Middle frontal gyrus (tissue), 1 donor: ENCODE results near the gene ANXA10.
"Not testable (repeated sequence)": the region's sequence is repeated elsewhere in the genome, so short reads cannot be mapped to it uniquely, and the experiment has no call there.

Source experiments
- DNase-seq: peaks from one replicate; pipeline ENCODE4 v3.0.0-alpha.2; 2015; ENCODE audit warnings: low spot score; ENCODE audit errors: extremely low spot score

ANXA10 gene

DNA sequence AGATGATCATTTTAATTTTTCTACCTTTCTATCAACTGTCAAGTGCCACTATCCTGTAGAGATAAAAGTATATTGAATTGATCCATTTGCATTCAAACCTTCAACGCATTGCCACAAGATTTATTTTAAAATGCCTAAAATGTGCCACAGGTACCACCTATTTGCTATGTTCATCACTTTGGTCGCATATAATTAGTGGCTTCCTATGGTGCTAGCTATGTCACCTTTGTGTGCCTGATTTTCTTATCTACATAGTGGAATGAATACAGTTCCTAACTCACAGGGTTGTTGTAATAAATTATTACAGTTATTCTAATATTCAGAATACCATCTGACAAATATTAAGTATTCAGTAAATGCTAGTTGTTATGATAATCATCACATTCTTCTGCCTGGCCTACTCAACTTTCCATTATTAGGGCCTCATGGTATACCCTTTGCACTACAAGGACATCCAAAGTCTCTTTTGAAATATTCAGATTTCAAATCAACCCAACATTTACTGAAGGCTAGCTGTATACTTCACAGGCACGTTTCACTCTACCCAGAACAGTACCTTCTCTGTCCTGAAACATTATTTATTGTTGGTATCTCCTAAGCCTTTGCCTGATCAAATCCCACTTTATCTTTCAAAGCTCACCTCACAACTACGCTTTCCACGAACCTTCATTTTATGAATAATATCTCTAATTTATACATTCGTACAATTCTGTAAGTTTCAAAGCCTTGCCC, 62.4 kb downstream of the ANXA10 start:
- no peak for DNase-seq

GRCh38 chr4:168162604-168163003, 70.3 kb downstream of the ANXA10 start:
- no peak for DNase-seq

DNA sequence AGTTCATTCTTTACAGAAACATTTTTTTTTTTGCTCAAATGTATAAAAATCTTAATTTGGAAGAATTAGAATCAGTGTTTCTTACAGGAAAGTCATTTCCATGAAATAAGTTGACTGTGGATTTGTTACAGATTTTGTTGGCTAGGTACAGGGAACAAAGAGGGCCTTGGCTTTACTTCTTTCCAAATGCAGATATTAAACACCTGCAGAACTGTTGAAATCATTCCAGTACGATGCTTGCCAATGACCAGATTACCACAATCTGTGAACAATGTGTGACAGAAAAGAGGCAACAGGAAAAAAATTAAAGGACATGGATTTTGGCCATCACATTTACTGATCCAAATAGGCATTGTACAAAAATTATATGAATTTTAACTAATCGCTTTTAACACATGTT, 70.8 kb downstream of the ANXA10 start:
- no peak for DNase-seq

DNA sequence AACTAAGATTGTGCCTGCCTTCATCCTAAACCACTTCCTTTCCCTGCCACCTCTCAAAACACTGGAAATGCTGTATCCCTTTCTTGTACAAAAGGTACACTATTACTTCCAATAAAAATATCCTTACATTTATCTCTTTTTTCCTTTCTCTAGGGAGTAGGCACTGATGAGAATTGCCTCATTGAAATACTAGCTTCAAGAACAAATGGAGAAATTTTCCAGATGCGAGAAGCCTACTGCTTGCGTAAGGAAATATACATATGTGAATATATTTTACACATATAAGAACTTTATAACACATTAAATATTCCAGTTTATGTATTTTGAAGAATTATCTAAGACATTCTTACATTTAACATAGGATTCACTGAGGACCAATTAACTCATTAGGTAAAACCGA, 71.7 kb downstream of the ANXA10 start:
- no peak for DNase-seq

DNA sequence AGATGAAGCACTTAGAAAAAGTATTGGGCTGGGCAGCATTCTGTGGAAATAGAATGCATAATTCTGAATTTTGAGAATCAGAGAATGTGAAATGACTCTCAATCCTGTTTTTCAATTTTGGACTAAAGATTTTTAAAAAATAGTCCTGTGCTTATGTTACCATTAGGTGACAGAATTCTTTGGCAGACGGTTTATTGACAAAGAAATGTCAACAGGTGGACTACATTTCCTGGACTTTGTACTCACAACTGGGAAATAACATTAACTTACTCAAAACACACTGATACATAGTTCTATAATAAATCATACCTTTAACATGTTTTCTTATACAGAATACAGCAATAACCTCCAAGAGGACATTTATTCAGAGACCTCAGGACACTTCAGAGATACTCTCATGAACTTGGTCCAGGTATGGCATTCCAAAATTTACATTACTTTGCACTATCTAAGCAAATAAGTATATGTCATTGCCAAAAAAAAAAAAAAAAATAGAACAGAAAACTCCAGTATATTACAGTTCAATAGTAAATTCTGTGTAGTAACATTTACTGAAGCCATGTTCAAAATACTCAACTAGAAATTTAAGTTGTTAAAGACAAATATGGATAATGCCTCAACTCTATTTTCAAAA, 72.7 kb downstream of the ANXA10 start:
- DNase-seq, result no peak

- no peak for DNase-seq
Measured at GRCh38 chr4:168167714-168168284, 75.5 kb downstream of the ANXA10 start.

- no peak for DNase-seq
Measured at GRCh38 chr4:168174308-168174707, 82.0 kb downstream of the ANXA10 start.

DNA sequence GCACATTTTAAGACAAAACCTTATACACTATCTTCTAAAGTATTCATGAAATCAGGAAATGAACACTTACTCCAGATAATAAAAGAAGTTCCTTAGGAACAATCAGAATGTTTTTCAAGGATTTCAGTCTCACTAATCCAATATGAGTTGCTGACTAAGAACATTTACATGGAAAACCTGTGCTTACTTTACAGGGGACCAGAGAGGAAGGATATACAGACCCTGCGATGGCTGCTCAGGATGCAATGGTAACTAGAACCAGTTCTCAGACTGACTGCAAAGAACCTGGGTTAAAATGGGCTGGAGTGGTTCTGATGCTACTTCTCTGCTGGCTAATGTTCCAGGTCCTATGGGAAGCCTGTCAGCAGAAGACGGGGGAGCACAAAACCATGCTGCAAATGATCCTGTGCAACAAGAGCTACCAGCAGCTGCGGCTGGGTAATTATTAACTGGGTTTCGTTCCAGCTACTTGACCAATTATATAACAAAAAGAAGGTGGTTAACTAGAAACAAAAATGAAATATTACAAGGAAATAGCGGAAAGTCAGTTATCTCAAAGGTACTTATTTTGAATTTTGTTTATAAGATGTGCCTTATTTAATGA, 85.3 kb downstream of the ANXA10 start:
- no peak for DNase-seq

DNA sequence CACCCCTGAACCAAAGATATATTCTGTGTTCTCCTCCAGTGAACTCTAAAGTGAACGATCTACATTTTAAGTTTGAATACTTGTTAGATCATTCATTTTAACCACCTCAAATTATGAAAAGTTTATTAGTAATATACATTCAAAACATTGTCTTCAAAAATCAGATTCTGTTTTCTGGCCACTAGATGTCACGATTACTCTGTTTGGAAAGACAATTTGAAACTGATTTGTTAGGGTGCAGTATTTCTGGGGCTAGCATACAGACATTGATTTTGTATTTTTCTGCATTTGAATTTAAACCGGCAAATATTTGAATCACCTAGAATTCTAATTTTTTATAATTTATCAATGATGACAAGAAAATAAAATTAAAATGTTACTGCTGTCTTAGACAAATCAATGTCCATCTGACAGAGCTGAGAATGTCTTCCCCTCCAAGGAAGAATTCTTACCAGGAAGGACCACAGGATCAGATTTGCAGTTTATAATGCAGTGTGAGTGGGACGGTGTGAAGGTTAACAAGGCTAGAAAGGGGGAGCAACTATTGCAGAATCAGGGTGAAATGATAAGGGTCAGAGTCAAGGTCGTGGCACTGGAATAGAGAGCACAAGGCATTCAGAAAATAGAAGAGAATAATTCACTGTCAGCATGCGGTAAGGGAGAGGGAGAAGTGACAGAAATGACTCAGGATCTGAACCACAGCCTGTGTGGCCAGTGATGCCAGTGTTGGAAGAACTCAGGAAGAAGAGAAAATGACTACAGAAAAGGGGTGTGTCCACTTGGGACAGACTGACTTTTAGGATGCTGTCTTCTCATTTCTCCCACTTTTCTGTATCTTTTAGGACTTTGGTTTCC, 91.6 kb downstream of the ANXA10 start:
- DNase-seq, result no peak

DNA sequence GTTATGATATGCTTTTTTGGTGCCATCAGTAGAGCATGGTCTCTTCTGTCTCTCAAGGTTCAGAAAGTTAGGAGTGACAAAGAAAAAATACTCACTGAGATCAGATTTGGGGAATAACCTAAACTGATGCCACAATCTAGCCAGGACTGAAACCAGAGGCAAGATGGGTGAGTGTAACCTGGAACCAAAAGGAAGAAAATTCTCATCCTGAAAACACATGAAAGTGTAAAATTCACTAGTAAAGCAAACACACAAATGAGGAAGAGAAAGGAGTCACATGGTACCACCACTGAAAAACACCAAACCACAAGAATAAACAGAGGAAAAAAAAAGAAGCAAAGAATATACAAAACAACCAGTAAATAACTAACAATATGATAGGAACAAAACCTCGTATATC, 96.4 kb downstream of the ANXA10 start:
- no peak for DNase-seq

DNA sequence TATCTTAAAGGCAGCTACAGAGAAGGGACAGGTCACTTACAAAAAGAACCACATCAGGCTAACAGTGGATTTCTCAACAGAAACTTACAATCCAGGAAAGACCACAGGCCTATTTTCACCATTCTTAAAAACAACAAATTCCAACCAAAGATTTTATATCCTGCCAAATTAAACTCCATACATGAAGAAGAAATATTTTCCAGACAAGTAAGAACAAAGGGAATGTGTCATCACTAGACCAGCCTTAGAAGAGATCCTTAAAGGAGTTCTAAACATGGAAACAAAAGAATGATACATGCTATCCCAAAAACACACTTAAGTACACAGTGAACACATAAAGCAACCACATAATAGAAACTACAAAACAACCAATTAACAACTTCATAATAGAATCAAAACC, 105.6 kb downstream of the ANXA10 start:
- DNase-seq, result no peak

GRCh38 chr4:168199260-168199957, 107.1 kb downstream of the ANXA10 start:
- no peak for DNase-seq

DNA sequence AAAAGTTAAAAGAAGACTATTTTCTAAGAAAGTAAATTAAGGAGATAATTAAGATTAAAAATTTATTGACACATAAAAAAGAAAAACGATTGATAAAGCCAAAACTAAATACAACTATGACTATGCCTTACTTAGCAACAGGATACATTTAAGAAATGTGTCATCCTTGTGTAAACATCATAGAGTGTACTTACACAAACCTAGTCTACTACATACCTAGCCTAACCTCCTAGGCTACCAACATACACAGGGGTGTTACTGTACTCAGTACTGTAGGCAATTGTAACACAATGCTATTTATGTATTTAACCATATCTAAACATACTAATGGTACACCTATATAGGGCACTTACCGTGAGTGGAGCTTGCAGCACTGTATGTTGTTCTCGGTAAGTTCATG, 108.3 kb downstream of the ANXA10 start:
- DNase-seq, result no peak

GRCh38 chr4:168203233-168203911, 111.0 kb downstream of the ANXA10 start:
- no peak for DNase-seq

GRCh38 chr4:168208957-168209614, 116.7 kb downstream of the ANXA10 start:
- DNase-seq, result no peak

DNA sequence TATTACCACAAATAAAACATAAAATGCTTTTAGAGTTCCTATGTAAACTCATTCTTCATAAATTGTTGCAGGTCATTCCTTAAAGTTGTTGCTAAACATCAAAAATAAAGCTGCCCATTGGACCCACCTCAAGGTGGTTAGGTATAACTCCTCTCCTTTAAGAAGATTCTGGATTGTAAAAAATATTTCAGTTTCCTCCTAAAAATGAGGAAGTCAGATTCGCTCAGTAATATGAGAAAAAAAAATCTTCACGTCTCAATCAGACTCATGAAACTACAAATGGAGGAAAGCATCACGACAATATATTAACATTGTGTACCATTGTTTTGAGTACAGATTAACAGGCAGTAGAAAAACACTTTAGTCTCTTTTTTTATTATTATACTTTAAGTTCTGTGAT, 120.3 kb downstream of the ANXA10 start:
- DNase-seq, result no peak

DNA sequence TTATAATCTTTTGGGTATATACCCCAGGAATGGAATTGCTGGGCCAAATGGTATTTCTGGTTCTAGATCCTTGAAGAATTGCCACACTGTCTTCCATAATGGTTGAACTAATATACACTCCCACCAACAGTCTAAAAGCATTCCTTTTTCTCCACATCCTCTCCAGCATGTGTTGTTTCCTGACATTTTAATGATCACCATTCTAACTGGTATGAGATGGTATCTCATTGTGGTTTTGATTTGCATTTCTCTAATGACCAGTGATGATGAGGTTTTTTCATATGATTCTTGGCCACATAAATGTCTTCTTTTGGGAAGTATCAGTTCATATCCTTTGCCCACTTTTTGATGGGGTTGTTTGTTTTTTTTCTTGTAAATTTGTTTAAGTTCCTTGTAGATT, 121.2 kb downstream of the ANXA10 start:
- not testable (repeated sequence) for DNase-seq

- no peak for DNase-seq
Measured at GRCh38 chr4:168218645-168219044, 126.3 kb downstream of the ANXA10 start.

DNA sequence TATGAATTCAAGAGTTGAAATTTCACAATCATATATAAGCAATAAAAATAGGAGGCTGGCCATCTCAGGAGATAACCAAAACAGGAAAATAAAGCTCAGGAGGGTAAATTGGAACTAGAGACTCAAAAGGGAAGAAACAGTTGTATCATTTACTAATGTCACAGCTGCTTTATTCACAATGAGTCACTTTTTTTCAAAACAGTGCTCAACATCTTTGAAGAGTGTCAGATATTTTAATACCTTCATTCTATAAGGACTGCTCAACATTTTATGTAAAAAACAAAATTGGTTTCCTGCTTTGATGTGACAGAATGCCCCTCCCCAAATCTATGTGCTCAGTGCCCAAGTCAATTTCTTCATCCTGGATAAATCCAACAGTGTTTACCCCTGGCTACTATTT, 128.6 kb downstream of the ANXA10 start:
- no peak for DNase-seq

- no peak for DNase-seq
Measured at GRCh38 chr4:168221301-168221700, 129.0 kb downstream of the ANXA10 start.
